Brain microvascular endothelial cell (primary cell): ENCODE results near the gene TPRN.

ENCODE experiments used
- DNase-seq: peaks from one replicate; pipeline ENCODE4 v3.0.0-alpha.2; 2020
- H3K27ac ChIP-seq: fragments of 250-450 bp; sonication (Bioruptor Pico); 2 replicates; pipeline ENCODE4 v1.5.1; 2020; ENCODE audit warnings: mild to moderate bottlenecking, moderate library complexity
- H3K27me3 ChIP-seq: fragments of 250-450 bp; sonication (Bioruptor Pico); replicated peaks from 2 replicates; pipeline ENCODE4 v1.5.1; 2020; ENCODE audit warnings: mild to moderate bottlenecking
- H3K36me3 ChIP-seq: fragments of 250-450 bp; sonication (Bioruptor Pico); replicated peaks from 2 replicates; pipeline ENCODE4 v1.5.1; 2020; ENCODE audit warnings: mild to moderate bottlenecking
- H3K4me3 ChIP-seq: 2 replicates; pipeline ENCODE4 v1.5.1; 2011; ENCODE audit warnings: low read depth, mild to moderate bottlenecking, control low read depth, low read length, moderate library complexity
- CTCF ChIP-seq: IDR thresholded peaks from 2 replicates; pipeline ENCODE4 v1.5.1; 2011; ENCODE audit warnings: low read depth, mild to moderate bottlenecking, moderate library complexity, low read length, control low read depth, inconsistent platforms; ENCODE audit errors: missing control alignments
- in situ Hi-C: cut with HindIII; loops from 2 replicates; pipeline ENCODE4 v1.10.0; 2017; ENCODE audit warnings: low sequenced_read_pairs, low pct_ligation_motif_present

TPRN gene

GRCh38 chr9:137175345-137175961 is 25.1 kb downstream of the TPRN start:
- H3K27ac ChIP-seq = no peak overlapping the region
- DNase-seq = no peak
- peaks cover 16% of the 10 kb centered on the region for H3K27me3 ChIP-seq
- in situ Hi-C loops = no loop called here
- H3K4me3 ChIP-seq = no peak overlapping the region
- TF ChIP-seq CTCF = peak; percentile 38
- H3K36me3 ChIP-seq = peaks cover 24% of the 10 kb centered on the region

- H3K4me3 ChIP-seq = no peak overlapping the region
- in situ Hi-C loops = no loop called here
- H3K27ac ChIP-seq = no peak overlapping the region
- DNase-seq = no peak
- H3K36me3 ChIP-seq = peaks cover 19% of the 10 kb centered on the region
- TF ChIP-seq CTCF = no peak
- peaks cover 23% of the 10 kb centered on the region for H3K27me3 ChIP-seq
Measured at GRCh38 chr9:137174722-137175293, 25.7 kb downstream of the TPRN start.

- no peak for DNase-seq
- in situ Hi-C loops = no loop called here
Measured at GRCh38 chr9:137173796-137174664, 26.5 kb downstream of the TPRN start.

GRCh38 chr9:137172901-137173795 is 27.4 kb downstream of the TPRN start:
- peaks cover 38% of the 10 kb centered on the region for H3K27me3 ChIP-seq
- no peak for DNase-seq
- H3K27ac ChIP-seq = no peak overlapping the region
- no peak for TF ChIP-seq CTCF
- peaks cover 7% of the 10 kb centered on the region for H3K36me3 ChIP-seq
- in situ Hi-C loops = no loop called here
- H3K4me3 ChIP-seq = no peak overlapping the region

More at GRCh38 chr9:137173796-137174664, 26.5 kb downstream of the TPRN start:
- Histone ChIP-seq H3K4me3 (no peak overlapping the region), H3K27me3 (peaks cover 31% of the 10 kb centered on the region), H3K36me3 (peaks cover 13% of the 10 kb centered on the region), H3K27ac (no peak overlapping the region)
- TF ChIP-seq CTCF = no peak

- in situ Hi-C loops = no loop called here
- peaks cover 54% of the 10 kb centered on the region for H3K27me3 ChIP-seq
Measured at GRCh38 chr9:137171149-137171900, 29.2 kb downstream of the TPRN start.

More at GRCh38 chr9:137171149-137171900, 29.2 kb downstream of the TPRN start:
- no peak for DNase-seq
- TF ChIP-seq CTCF = no peak
- Histone ChIP-seq H3K36me3 (no peaks in the 10 kb centered on the region), H3K27ac (no peak overlapping the region), H3K4me3 (no peak overlapping the region)
